ENCODE measurements around the gene TRPM2. TPM values are rescaled to one million over a fixed set of nuclear protein-coding genes. Genes with fewer than 3 reads are reported as not detected.

The TRPM2 gene
- total and polyA plus RNA-seq, 8 donors, result 1.3 to 10.3 (median 2.4) TPM

DNA sequence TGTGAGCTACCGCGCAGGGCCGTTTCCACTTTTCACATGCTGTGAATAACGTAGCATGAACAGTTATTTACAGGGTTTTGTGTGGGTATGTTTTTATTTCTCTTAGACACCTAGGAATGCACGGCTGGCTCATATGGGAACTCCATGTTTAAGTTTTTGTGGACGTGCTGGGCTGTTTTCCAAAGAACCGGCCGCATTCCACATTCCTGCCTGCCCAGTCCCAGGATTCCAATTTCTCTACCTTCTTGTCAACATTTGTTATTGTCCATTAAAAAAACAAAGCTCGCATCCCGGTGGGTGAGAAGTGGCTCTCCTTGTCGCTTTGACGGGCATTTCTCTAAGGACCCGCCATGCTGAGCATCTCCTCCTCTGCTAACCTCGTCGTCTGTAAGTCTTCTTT lies 54.8 kb downstream of the TRPM2 start:
- TF ChIP-seq POLR2A (IDR thresholded peaks at IDR 0.05) (no peak), POLR2AphosphoS5 (IDR thresholded peaks at IDR 0.05) (no peak), EP300 (IDR thresholded peaks at IDR 0.05) (no peak)
- TF ChIP-seq, protein P1, sequence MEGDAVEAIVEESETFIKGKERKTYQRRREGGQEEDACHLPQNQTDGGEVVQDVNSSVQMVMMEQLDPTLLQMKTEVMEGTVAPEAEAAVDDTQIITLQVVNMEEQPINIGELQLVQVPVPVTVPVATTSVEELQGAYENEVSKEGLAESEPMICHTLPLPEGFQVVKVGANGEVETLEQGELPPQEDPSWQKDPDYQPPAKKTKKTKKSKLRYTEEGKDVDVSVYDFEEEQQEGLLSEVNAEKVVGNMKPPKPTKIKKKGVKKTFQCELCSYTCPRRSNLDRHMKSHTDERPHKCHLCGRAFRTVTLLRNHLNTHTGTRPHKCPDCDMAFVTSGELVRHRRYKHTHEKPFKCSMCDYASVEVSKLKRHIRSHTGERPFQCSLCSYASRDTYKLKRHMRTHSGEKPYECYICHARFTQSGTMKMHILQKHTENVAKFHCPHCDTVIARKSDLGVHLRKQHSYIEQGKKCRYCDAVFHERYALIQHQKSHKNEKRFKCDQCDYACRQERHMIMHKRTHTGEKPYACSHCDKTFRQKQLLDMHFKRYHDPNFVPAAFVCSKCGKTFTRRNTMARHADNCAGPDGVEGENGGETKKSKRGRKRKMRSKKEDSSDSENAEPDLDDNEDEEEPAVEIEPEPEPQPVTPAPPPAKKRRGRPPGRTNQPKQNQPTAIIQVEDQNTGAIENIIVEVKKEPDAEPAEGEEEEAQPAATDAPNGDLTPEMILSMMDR (IDR thresholded peaks at IDR 0.05), result no peak
- H3K36me3 ChIP-seq, result peaks cover 0 to 9% (median 0%) of the 10 kb centered on the region in 4 donors
- 84 to 90% (median 87%) methylated on average over 15 of the region's 15 CpGs for WGBS, 5 donors
- peaks cover 0 to 4% (median 0%) of the 10 kb centered on the region in 4 donors for H3K9me3 ChIP-seq
- intact Hi-C loops (cut with DNase I; ENCODE audit: low total_unique reads), result no loop called here
- no peaks in the 10 kb centered on the region for H3K4me1 ChIP-seq
- H3K4me3 ChIP-seq, result no peak overlapping the region
- peaks cover 0 to under 1% (median 0%) of the 10 kb centered on the region in 3 donors for H3K27me3 ChIP-seq
- H3K27ac ChIP-seq, result no peak overlapping the region
- DNase-seq, result no peak

DNA sequence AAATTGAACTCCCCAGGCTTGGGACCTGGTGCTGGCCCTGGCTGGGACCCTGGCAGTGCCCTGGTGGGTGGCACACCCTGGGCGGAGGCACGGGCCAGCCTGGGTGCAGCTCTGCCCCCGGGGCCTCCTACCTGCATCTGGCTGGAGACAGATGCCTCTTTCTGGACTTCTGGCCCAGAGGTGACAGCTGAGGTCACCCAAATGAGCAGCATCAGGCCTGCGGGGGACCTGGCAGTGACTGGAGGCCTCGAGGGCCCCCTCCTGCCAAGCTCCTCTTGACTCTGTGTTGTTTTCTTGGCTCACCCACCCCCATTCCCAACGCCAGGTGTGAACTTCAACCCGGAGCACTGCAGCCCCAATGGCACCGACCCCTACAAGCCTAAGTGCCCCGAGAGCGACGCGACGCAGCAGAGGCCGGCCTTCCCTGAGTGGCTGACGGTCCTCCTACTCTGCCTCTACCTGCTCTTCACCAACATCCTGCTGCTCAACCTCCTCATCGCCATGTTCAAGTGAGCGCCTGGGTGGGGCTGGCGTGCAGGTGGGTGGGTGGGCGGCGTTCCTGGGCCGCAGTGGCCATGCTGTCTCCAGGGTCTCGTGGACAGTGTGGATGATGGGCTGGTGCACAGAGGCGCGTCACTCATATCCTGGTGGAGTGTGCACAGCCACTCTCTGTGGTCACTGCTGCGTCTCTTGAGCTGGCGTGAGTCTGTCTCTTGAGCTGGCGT lies 60.3 kb downstream of the TRPM2 start:
- peak in 1 of 2 donors; percentile 8 for DNase-seq
- WGBS, 5 donors, result 88 to 94% (median 92%) methylated on average over 21 to 27 of the region's 27 CpGs
- H3K4me3 ChIP-seq, result no peak overlapping the region
- intact Hi-C loops (cut with DNase I; ENCODE audit: low total_unique reads), result no loop called here
- H3K27ac ChIP-seq, result no peak overlapping the region
- TF ChIP-seq, protein P1 (IDR thresholded peaks at IDR 0.05), result no peak
- TF ChIP-seq POLR2A (IDR thresholded peaks at IDR 0.05), result no peak
- TF ChIP-seq EP300 (IDR thresholded peaks at IDR 0.05), result no peak
- TF ChIP-seq POLR2AphosphoS5 (IDR thresholded peaks at IDR 0.05), result no peak
- H3K27me3 ChIP-seq, result peaks cover 0 to 38% (median 0%) of the 10 kb centered on the region in 3 donors
- peaks cover 0 to 35% (median 0%) of the 10 kb centered on the region in 4 donors for H3K36me3 ChIP-seq
- H3K9me3 ChIP-seq, result no peaks in the 10 kb centered on the region
- H3K4me1 ChIP-seq, result no peaks in the 10 kb centered on the region

DNA sequence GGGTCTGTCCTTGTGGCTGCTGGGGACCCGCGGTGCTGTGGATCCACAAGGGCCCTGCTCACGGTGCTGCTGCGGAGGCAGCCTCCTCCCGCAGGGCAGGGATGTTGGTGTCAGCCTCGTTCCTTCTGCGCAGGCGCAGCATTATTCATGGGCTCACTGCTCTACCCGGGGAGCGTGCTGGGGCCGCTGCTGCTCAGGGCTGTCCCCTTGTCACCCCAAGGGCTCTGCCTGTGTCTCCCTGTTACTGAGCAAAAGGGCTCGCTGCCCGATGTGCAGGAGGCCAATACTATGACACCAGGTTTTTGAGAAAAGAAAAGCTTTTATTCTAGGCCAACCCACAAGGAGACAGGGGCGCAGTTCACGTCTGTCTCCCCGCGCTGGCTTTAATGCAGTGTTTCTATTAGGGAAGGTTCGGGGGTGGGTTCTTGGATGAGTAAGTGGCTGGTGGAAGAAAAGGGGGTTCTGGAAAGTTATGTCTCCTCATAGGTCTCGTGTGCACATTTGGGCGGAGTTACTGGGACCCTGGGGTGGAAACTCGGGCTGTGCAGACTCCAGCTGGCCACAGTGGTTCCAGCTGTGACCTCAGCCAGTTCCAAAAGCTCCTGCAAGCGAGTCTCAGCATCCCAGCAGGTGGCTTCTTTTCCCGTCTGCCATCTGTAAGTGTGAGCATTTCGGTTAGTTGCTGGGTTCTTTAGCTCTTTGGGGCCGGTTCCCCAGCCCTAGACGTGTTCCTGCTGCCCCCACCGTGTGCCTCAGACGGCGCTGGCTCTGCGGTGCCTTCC lies 61.1 kb downstream of the TRPM2 start:
- Histone ChIP-seq H3K27ac (no peak overlapping the region), H3K27me3 (peaks cover 0 to 44% (median 0%) of the 10 kb centered on the region in 3 donors), H3K9me3 (no peaks in the 10 kb centered on the region), H3K36me3 (peaks cover 0 to 40% (median 0%) of the 10 kb centered on the region in 4 donors), H3K4me1 (no peaks in the 10 kb centered on the region), H3K4me3 (no peak overlapping the region)
- TF ChIP-seq POLR2A (IDR thresholded peaks at IDR 0.05) (no peak), POLR2AphosphoS5 (IDR thresholded peaks at IDR 0.05) (no peak), EP300 (IDR thresholded peaks at IDR 0.05) (no peak)
- TF ChIP-seq, protein P1 (IDR thresholded peaks at IDR 0.05), result no peak
- WGBS, 5 donors, result 77 to 87% (median 85%) methylated on average over 25 to 30 of the region's 30 CpGs
- DNase-seq, result no peak
- intact Hi-C loops (cut with DNase I; ENCODE audit: low total_unique reads), result no loop called here

All from stomach (tissue), 9 donors.